ENCODE data around the gene ARID3A.

The ARID3A gene

DNA sequence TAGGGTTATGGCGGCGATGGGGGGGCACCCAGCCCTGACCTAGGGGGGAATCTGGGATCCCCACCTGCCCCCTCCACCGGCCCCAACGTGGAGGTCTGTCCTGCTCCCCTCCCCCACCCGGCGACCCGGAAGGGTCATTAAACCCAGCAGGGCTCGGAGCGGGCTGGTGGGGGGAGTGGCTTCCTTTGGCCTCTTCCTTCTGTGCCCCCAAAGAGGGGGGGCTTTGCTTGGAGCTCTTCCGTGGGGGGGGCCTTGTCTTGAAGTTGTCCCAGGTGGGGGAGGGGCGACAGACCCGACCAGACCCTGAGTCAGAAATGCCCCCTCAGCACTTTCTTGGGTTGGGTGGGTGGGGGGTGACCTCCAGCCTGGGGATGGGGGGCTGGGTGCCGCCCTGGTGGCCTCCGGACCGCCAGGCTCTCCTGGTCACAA, 1.5 kb downstream of the ARID3A start:
- TF ChIP-seq, protein P1, sequence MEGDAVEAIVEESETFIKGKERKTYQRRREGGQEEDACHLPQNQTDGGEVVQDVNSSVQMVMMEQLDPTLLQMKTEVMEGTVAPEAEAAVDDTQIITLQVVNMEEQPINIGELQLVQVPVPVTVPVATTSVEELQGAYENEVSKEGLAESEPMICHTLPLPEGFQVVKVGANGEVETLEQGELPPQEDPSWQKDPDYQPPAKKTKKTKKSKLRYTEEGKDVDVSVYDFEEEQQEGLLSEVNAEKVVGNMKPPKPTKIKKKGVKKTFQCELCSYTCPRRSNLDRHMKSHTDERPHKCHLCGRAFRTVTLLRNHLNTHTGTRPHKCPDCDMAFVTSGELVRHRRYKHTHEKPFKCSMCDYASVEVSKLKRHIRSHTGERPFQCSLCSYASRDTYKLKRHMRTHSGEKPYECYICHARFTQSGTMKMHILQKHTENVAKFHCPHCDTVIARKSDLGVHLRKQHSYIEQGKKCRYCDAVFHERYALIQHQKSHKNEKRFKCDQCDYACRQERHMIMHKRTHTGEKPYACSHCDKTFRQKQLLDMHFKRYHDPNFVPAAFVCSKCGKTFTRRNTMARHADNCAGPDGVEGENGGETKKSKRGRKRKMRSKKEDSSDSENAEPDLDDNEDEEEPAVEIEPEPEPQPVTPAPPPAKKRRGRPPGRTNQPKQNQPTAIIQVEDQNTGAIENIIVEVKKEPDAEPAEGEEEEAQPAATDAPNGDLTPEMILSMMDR (IDR thresholded peaks at IDR 0.05; ENCODE audit: borderline replicate concordance, control extremely low read depth, extremely low read depth, insufficient read depth, missing control alignments) = no peak
- DNase-seq (ENCODE audit: low spot score) = no peak
- in situ Hi-C loops (cut with MboI; ENCODE audit: low sequenced_read_pairs, unreplicated experiment) = no loop called here

GRCh38 chr19:927780-928401, 2.1 kb downstream of the ARID3A start:
- TF ChIP-seq, protein P1 (IDR thresholded peaks at IDR 0.05; ENCODE audit: borderline replicate concordance, control extremely low read depth, extremely low read depth, insufficient read depth, missing control alignments) = no peak
- DNase-seq (ENCODE audit: low spot score) = no peak
- in situ Hi-C loops (cut with MboI; ENCODE audit: low sequenced_read_pairs, unreplicated experiment) = no loop called here

DNA sequence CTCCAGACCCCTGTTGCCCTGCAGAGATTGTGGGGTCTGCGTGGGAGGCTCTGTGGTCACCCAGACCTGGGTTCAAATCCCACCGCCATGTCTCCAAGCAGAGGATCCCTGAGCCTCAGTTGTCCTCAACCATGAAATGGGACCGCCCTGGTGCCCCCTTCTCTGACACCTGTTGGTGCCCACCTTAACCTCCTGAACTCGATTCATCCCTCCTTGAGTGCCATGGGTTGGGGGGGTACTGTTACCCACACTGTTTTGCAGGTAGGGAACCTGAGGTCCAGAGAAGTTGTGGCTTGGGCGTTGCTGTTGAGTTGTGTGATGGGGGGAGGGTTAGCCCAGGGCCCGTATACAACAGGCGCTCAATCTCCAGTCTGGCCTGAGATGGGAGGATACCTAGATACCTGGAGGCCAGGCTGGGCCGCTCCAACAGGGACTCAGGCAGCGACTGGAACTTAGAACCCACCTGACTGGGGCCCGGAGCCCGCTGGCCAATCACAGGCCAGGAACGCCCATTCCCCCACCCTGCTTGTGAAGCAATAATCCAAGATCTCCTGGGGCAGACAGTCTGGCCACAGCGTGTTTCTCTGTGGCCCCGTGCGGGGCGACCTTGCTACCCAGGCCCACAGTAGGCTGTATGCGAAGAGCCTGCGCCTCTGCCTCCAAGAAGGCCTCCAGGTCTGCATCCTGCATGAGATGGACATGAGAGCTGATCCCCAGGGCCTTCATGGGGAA, 2.8 kb downstream of the ARID3A start:
- DNase-seq (ENCODE audit: low spot score) = no peak
- in situ Hi-C loops (cut with MboI; ENCODE audit: low sequenced_read_pairs, unreplicated experiment) = no loop called here
- TF ChIP-seq, protein P1 (IDR thresholded peaks at IDR 0.05; ENCODE audit: borderline replicate concordance, control extremely low read depth, extremely low read depth, insufficient read depth, missing control alignments) = no peak

- in situ Hi-C loops (cut with MboI; ENCODE audit: low sequenced_read_pairs, unreplicated experiment) = no loop called here
- TF ChIP-seq, protein P1 (IDR thresholded peaks at IDR 0.05; ENCODE audit: borderline replicate concordance, control extremely low read depth, extremely low read depth, insufficient read depth, missing control alignments) = no peak
- no peak for DNase-seq (ENCODE audit: low spot score)
Observed at GRCh38 chr19:929203-929890, 3.5 kb downstream of the ARID3A start.

GRCh38 chr19:929891-930258, 4.0 kb downstream of the ARID3A start:
- in situ Hi-C loops (cut with MboI; ENCODE audit: low sequenced_read_pairs, unreplicated experiment) = no loop called here
- no peak for DNase-seq (ENCODE audit: low spot score)
- TF ChIP-seq, protein P1 (IDR thresholded peaks at IDR 0.05; ENCODE audit: borderline replicate concordance, control extremely low read depth, extremely low read depth, insufficient read depth, missing control alignments) = no peak

GRCh38 chr19:931860-932647, 6.2 kb downstream of the ARID3A start:
- DNase-seq (ENCODE audit: low spot score) = no peak
- TF ChIP-seq, protein P1 (IDR thresholded peaks at IDR 0.05; ENCODE audit: borderline replicate concordance, control extremely low read depth, extremely low read depth, insufficient read depth, missing control alignments) = no peak
- in situ Hi-C loops (cut with MboI; ENCODE audit: low sequenced_read_pairs, unreplicated experiment) = no loop called here
